GM12878 (cell line): Measurements from ENCODE around the gene TUSC1.

ENCODE experiments used
- CTCF ChIP-seq, 3 experiments: IDR thresholded peaks in 2 of 3; conservative IDR thresholded peaks in 1 of 3; 2 replicates each; pipeline ENCODE4 v1.5.1; 2011; ENCODE audit warnings: low read depth in 3 of 3, low read length in 3 of 3, mild to moderate bottlenecking in 3 of 3, control low read depth in 2 of 3, moderate library complexity in 2 of 3, inconsistent platforms in 1 of 3, mixed read lengths in 1 of 3; ENCODE audit not compliant: control insufficient read depth in 2 of 3, insufficient read depth in 1 of 3; ENCODE audit errors: extremely low read depth in 1 of 3
- RCOR1 ChIP-seq: conservative IDR thresholded peaks from 2 replicates; pipeline ENCODE4 v1.6.1; 2012; ENCODE audit warnings: low read depth, low read length, improper control_type of control experiment
- ZNF24 ChIP-seq: fragments of 450-650 bp; IDR thresholded peaks from 2 replicates; pipeline ENCODE4 v1.6.1; 2017; ENCODE audit warnings: antibody characterized with exemption, mild to moderate bottlenecking

DNA sequence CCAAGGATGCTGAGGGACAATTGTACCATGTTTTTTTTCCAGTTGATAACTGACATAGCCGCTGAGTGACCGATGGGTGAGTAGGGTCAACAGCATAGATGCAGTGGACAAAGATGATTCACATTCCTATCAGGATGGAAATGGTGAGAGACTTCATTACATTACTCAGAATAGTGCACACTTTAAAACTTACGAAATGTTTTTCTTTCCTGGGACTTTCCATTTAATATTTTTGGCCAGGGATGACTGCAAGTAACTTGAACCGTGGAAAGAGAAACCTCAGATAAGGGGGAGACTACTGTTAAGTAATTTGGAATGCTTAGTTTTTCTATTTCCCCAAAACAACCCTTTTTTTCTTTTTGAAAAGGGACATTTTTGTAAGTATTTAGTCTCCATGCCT lies 3.0 kb upstream of the TUSC1 start:
- no peak for TF ChIP-seq CTCF (IDR thresholded peaks at IDR 0.05 in 2 of 3, conservative IDR thresholded peaks at IDR 0.05 in 1 of 3; ENCODE audit: control insufficient read depth in 2 of 3, extremely low read depth in 1 of 3, insufficient read depth in 1 of 3, low read depth in 3 of 3, low read length in 3 of 3)
- no peak for TF ChIP-seq RCOR1
- no peak for TF ChIP-seq ZNF24
